A549 (cell line): ENCODE data around the gene UBE2E2.

Experiments
- CEBPB ChIP-seq, 2 experiments: fragments of >200 bp in 1 of 2; sonication (Bioruptor Twin) in 1 of 2; formaldehyde crosslinking in 1 of 2; IDR thresholded peaks; 2 replicates each; pipeline ENCODE4 v1.6.1; 2012 to 2016
- CHD2 ChIP-seq: fragments of 150-350 bp; IDR thresholded peaks from 2 replicates; pipeline ENCODE4 v1.6.1; 2014; ENCODE audit warnings: low read length; ENCODE audit not compliant: partially characterized antibody
- EP300 ChIP-seq, 2 experiments: fragments of >200 bp; sonication (Bioruptor Twin); formaldehyde crosslinking; IDR thresholded peaks; 2 replicates in 1 of 2; 3 replicates in 1 of 2; pipeline ENCODE4 v1.6.1; 2016 to 2017
- FOSL2 ChIP-seq, 2 experiments: fragments of 450-650 bp in 1 of 2; fragments of >200 bp in 1 of 2; sonication (Bioruptor Twin) in 1 of 2; formaldehyde crosslinking; IDR thresholded peaks; 2 replicates each; pipeline versions ENCODE4 v1.5.0 to v1.6.1; 2016 to 2020; ENCODE audit warnings: mild to moderate bottlenecking in 1 of 2, moderate library complexity in 1 of 2
- FOXS1 ChIP-seq: fragments of 250-450 bp; sonication (Bioruptor Pico); IDR thresholded peaks from 2 replicates; pipeline ENCODE4 v1.5.0; 2020; ENCODE audit warnings: mild to moderate bottlenecking, moderate library complexity
- POLR2A ChIP-seq: IDR thresholded peaks from 2 replicates; pipeline ENCODE4 v1.6.1; 2012; ENCODE audit warnings: mild to moderate bottlenecking, low read length
- RAD21 ChIP-seq, 2 experiments: fragments of >200 bp in 1 of 2; sonication (Bioruptor Twin) in 1 of 2; formaldehyde crosslinking in 1 of 2; IDR thresholded peaks in 1 of 2; conservative IDR thresholded peaks in 1 of 2; 2 replicates in 1 of 2; 3 replicates in 1 of 2; pipeline ENCODE4 v1.6.1; 2012 to 2018; ENCODE audit warnings: inconsistent platforms in 1 of 2
- RCOR1 ChIP-seq: fragments of 150-350 bp; IDR thresholded peaks from 2 replicates; pipeline ENCODE4 v1.6.1; 2014; ENCODE audit warnings: antibody characterized with exemption, low read length, low read depth
- ZNF302 ChIP-seq: fragments of 250-450 bp; sonication (Bioruptor Pico); IDR thresholded peaks from 2 replicates; pipeline ENCODE4 v1.9.0; 2021; ENCODE audit warnings: inconsistent platforms, mild to moderate bottlenecking, moderate library complexity
- TF ChIP-seq, protein P1 (sequence below): fragments of >200 bp; sonication (Bioruptor Twin); formaldehyde crosslinking; IDR thresholded peaks from 3 replicates; pipeline ENCODE4 v1.5.1; 2016
- TF ChIP-seq, protein P2 (sequence below): IDR thresholded peaks from 2 replicates; pipeline ENCODE4 v1.6.1; 2012
- TF ChIP-seq, protein P3 (sequence below): IDR thresholded peaks from 2 replicates; pipeline ENCODE4 v1.6.1; 2012; ENCODE audit warnings: low read depth, borderline replicate concordance

DNA sequence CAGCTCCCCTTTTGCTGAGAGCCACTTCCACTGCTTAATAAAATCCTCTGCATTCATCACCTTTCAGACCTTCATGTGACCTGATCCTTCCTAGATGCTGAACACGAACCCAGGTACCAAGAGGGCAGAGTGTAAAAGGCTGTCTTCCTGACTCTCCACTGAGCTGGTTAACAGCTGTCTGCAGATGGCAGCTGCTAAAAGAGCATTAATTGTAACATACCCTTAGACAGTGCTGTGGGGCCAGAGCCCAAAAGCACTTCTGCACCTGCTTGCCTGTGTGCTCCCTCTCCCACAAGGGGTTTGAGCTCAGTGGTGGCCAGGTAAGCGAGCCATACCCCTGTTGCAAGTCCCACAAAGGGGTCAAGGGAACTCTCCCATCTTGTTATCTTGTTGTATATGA lies 187.3 kb downstream of the UBE2E2 start:
- TF ChIP-seq FOSL2 (IDR thresholded peaks at IDR 0.05) (no peak), FOSL2 (CRISPR knock-in tag; IDR thresholded peaks at IDR 0.05) (no peak), POLR2A (no peak), CEBPB (IDR thresholded peaks at IDR 0.05) (no peak), EP300 (IDR thresholded peaks at IDR 0.05) (no peak), FOXS1 (CRISPR knock-in tag) (no peak), ZNF302 (CRISPR knock-in tag) (no peak), RCOR1 (no peak), CHD2 (no peak), RAD21 (conservative IDR thresholded peaks at IDR 0.05 in 1 of 2, IDR thresholded peaks at IDR 0.05 in 1 of 2) (no peak)
- TF ChIP-seq, protein P1, sequence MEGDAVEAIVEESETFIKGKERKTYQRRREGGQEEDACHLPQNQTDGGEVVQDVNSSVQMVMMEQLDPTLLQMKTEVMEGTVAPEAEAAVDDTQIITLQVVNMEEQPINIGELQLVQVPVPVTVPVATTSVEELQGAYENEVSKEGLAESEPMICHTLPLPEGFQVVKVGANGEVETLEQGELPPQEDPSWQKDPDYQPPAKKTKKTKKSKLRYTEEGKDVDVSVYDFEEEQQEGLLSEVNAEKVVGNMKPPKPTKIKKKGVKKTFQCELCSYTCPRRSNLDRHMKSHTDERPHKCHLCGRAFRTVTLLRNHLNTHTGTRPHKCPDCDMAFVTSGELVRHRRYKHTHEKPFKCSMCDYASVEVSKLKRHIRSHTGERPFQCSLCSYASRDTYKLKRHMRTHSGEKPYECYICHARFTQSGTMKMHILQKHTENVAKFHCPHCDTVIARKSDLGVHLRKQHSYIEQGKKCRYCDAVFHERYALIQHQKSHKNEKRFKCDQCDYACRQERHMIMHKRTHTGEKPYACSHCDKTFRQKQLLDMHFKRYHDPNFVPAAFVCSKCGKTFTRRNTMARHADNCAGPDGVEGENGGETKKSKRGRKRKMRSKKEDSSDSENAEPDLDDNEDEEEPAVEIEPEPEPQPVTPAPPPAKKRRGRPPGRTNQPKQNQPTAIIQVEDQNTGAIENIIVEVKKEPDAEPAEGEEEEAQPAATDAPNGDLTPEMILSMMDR, result no peak
- TF ChIP-seq, protein P2, sequence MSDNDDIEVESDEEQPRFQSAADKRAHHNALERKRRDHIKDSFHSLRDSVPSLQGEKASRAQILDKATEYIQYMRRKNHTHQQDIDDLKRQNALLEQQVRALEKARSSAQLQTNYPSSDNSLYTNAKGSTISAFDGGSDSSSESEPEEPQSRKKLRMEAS, result no peak
- TF ChIP-seq, protein P3, sequence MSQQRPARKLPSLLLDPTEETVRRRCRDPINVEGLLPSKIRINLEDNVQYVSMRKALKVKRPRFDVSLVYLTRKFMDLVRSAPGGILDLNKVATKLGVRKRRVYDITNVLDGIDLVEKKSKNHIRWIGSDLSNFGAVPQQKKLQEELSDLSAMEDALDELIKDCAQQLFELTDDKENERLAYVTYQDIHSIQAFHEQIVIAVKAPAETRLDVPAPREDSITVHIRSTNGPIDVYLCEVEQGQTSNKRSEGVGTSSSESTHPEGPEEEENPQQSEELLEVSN, result no peak
